ENCODE results near the gene CLDN4. TPM values are rescaled to one million over a fixed set of nuclear protein-coding genes. Genes with fewer than 3 reads are reported as not detected.

Gene CLDN4
- total RNA-seq, 1 experiment from 2014 or later = 15.6 TPM

DNA sequence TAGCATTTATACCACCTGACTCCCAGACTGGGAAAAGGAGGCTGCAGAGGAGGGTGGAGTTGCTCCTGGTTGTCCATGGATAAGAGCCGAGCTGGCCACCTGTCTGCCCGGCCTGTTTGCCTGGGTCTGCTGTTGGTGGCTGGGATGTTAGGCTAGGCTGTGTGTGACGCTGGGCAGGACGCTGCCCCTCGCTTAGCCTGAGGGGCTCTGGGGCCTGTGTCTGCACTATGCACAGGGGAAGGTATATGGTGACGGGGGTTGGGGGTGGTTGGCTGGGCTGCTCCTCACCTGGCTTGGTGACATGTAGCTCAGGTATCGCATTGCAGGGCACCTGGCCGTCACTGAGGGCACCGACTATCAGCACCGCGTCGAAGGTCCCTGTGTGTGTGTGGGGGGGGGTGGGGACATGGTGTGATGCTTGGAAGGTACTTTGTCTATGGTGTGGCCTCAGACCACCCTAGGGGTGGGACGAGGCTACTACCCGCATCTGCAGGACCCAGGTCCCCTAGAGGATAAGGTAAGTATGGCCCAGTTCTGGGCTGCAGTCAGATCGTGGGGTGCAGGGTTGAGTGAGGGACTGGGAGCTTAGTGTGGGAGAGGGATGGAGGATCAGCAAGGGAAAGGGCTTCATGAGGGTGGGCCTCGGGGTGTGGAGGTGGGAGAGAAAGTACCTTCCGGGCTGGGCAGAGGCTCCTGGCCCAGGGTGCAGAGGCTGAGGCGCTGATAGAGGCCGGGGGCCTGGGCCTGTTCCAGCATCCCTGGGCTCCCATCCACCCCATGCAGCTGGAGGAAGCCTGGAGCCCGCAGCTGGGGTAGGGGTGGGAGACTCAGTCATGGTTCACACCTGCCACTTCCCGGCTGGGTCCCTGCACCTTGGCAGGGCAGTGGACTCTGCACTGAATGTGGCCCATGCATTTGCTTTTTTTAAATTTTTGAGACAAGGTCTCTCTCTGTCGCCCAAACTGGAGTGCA lies 9.2 kb downstream of the CLDN4 start:
- TF ChIP-seq, protein P1, sequence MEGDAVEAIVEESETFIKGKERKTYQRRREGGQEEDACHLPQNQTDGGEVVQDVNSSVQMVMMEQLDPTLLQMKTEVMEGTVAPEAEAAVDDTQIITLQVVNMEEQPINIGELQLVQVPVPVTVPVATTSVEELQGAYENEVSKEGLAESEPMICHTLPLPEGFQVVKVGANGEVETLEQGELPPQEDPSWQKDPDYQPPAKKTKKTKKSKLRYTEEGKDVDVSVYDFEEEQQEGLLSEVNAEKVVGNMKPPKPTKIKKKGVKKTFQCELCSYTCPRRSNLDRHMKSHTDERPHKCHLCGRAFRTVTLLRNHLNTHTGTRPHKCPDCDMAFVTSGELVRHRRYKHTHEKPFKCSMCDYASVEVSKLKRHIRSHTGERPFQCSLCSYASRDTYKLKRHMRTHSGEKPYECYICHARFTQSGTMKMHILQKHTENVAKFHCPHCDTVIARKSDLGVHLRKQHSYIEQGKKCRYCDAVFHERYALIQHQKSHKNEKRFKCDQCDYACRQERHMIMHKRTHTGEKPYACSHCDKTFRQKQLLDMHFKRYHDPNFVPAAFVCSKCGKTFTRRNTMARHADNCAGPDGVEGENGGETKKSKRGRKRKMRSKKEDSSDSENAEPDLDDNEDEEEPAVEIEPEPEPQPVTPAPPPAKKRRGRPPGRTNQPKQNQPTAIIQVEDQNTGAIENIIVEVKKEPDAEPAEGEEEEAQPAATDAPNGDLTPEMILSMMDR (conservative IDR thresholded peaks at IDR 0.05) = peak; percentile 61
- Histone ChIP-seq H2BK120ac (ENCODE audit: low read depth, low read length, poor library complexity, severe bottlenecking) (no peak overlapping the region), H2BK15ac (ENCODE audit: low read depth, low read length) (0 out of 2 replicates have a peak overlapping the region, but pooled peaks have one; percentile 19), H4K20me1 (ENCODE audit: control insufficient read depth, insufficient read depth, insufficient read length) (no peaks in the 10 kb centered on the region), H2AFZ (ENCODE audit: low read length) (no peak overlapping the region), H2BK12ac (ENCODE audit: insufficient read length, low read depth, low read length) (no peak overlapping the region), H3K56ac (ENCODE audit: insufficient read length, low read depth, low read length) (no peak overlapping the region), H2BK5ac (ENCODE audit: insufficient read length, low read length) (no peak overlapping the region), H3K27ac (ENCODE audit: insufficient read length, low read depth, low read length) (no peak overlapping the region), H3K23ac (ENCODE audit: insufficient read length, low read depth, low read length) (no peak overlapping the region), H3K9ac (ENCODE audit: extremely low read depth, insufficient read length, low read length) (no peak overlapping the region), H3K4me2 (ENCODE audit: insufficient read depth, insufficient read length, low read length) (no peak overlapping the region), H3K27me3 (ENCODE audit: insufficient read depth, low read length) (no peaks in the 10 kb centered on the region), H4K5ac (ENCODE audit: insufficient read length, low read depth, low read length) (no peak overlapping the region), H2AK5ac (ENCODE audit: insufficient read length, low read length) (no peak overlapping the region), H2BK20ac (ENCODE audit: low read depth, low read length, poor library complexity, severe bottlenecking) (no peak overlapping the region), H4K8ac (replicated peaks; ENCODE audit: insufficient read length, low read depth, low read length) (no peak overlapping the region), H3K79me2 (ENCODE audit: insufficient read depth, low read length) (no peaks in the 10 kb centered on the region), H3K79me1 (ENCODE audit: insufficient read depth, low read depth, low read length, poor library complexity, severe bottlenecking) (no peaks in the 10 kb centered on the region), H3K14ac (ENCODE audit: insufficient read depth, low read length) (no peak overlapping the region; the same call in 1 of the 2 replicates), H3K23me2 (ENCODE audit: insufficient read length, low read depth, low read length, poor library complexity, severe bottlenecking) (peaks cover 3% of the 10 kb centered on the region), H4K91ac (ENCODE audit: insufficient read length, low read depth, low read length) (no peak overlapping the region), H3T11ph (ENCODE audit: low read length) (no peak overlapping the region), H3K9me3 (ENCODE audit: control insufficient read depth, low read depth, low read length) (no peaks in the 10 kb centered on the region), H3K4ac (ENCODE audit: low read depth, low read length) (no peak overlapping the region), H3K4me1 (ENCODE audit: insufficient read depth, low read length) (no peaks in the 10 kb centered on the region), H3K18ac (ENCODE audit: insufficient read length, low read depth, low read length) (peak overlapping the region; percentile 15)
- Mint-ChIP-seq H3K27me3 (ENCODE audit: low read depth) (peaks cover 3% of the 10 kb centered on the region), H3K4me3 (peak overlapping the region in 1 of 2 experiments; percentile 34; a peak in 1 of 5 replicates), H3K36me3 (ENCODE audit: insufficient read depth in 1 of 3, low read depth in 3 of 3) (peaks cover 0 to 11% (median 0%) of the 10 kb centered on the region in 3 experiments; a peak in 3 of 7 replicates), H3K9me3 (no peaks in the 10 kb centered on the region; a peak in 2 of 5 replicates), H3K27ac (peak overlapping the region in 2 of 3 experiments; percentile 30 to 70; a peak in 4 of 7 replicates), H3K4me1 (peaks cover 17% of the 10 kb centered on the region in 2 experiments)
- no CpG with 5 or more reads among the region's 22 CpGs for WGBS (ENCODE audit: extremely low coverage, insufficient read length, low lambda C conversion rate)
- DNase-seq = peak; percentile 53
